GM19438 (cell line): ENCODE data around the gene ANK3.
A peak's percentile ranks its signal among the peaks of the same experiment; 100 is the strongest.
"Not testable (repeated sequence)": the region's sequence is repeated elsewhere in the genome, so short reads cannot be mapped to it uniquely, and the experiment has no call there.

Source experiments
- ATAC-seq: cut with Tn5 transposase; IDR thresholded peaks from one replicate; pipeline ENCODE4 v1.9.1; 2021; ENCODE audit warnings: low read depth; ENCODE audit not compliant: unreplicated experiment

The ANK3 gene

GRCh38 chr10:60048091-60048501 lies 341.6 kb downstream of the ANK3 start:
- no peak for ATAC-seq

GRCh38 chr10:60045571-60045970 lies 344.1 kb downstream of the ANK3 start:
- no peak for ATAC-seq

GRCh38 chr10:60044971-60045370 lies 344.7 kb downstream of the ANK3 start:
- no peak for ATAC-seq

GRCh38 chr10:60044242-60044641 lies 345.4 kb downstream of the ANK3 start:
- no peak for ATAC-seq

GRCh38 chr10:60043561-60044241 lies 346.0 kb downstream of the ANK3 start:
- no peak for ATAC-seq

- no peak for ATAC-seq
These were observed 346.8 kb downstream of the ANK3 start for GRCh38 chr10:60042914-60043313.

- no peak for ATAC-seq
These were observed 347.4 kb downstream of the ANK3 start for GRCh38 chr10:60042262-60042661.

GRCh38 chr10:60041489-60042133 lies 348.1 kb downstream of the ANK3 start:
- ATAC-seq, result no peak

- ATAC-seq, result no peak
These were observed 349.5 kb downstream of the ANK3 start for GRCh38 chr10:60040014-60040662.

- no peak for ATAC-seq
These were observed 353.7 kb downstream of the ANK3 start for GRCh38 chr10:60035984-60036383.

GRCh38 chr10:60035375-60035774 lies 354.3 kb downstream of the ANK3 start:
- ATAC-seq, result not testable (repeated sequence)

GRCh38 chr10:60032723-60033122 lies 357.0 kb downstream of the ANK3 start:
- no peak for ATAC-seq

- ATAC-seq, result peak; percentile 70
These were observed 358.0 kb downstream of the ANK3 start for GRCh38 chr10:60031664-60032063.

- no peak for ATAC-seq
These were observed 358.5 kb downstream of the ANK3 start for GRCh38 chr10:60031183-60031582.

- ATAC-seq, result no peak
These were observed 360.2 kb downstream of the ANK3 start for GRCh38 chr10:60029475-60029874.

GRCh38 chr10:60028081-60028480 lies 361.6 kb downstream of the ANK3 start:
- ATAC-seq, result no peak

- no peak for ATAC-seq
These were observed 364.4 kb downstream of the ANK3 start for GRCh38 chr10:60025279-60025678.

- ATAC-seq, result no peak
These were observed 365.2 kb downstream of the ANK3 start for GRCh38 chr10:60024506-60024905.

- ATAC-seq, result no peak
These were observed 366.4 kb downstream of the ANK3 start for GRCh38 chr10:60023155-60023877.

GRCh38 chr10:60021361-60021760 lies 368.3 kb downstream of the ANK3 start:
- ATAC-seq, result no peak

GRCh38 chr10:60016794-60017193 lies 372.9 kb downstream of the ANK3 start:
- no peak for ATAC-seq
